Mesendoderm (in vitro differentiated cells): Measurements from ENCODE around the gene TECTB.

Experiments
- DNase-seq: peaks from one replicate; pipeline ENCODE4 v3.0.0; 2013
- H2AK5ac ChIP-seq: 2 replicates; pipeline ENCODE4 v1.6.1; 2013; ENCODE audit warnings: low read length, inconsistent platforms
- H2BK120ac ChIP-seq: 2 replicates; pipeline ENCODE4 v1.6.1; 2013; ENCODE audit warnings: low read depth, mild to moderate bottlenecking, low read length, moderate library complexity, mixed read lengths
- H2BK15ac ChIP-seq: replicated peaks from 2 replicates; pipeline ENCODE4 v1.6.1; 2013; ENCODE audit warnings: low read depth, mild to moderate bottlenecking, moderate library complexity
- H2BK5ac ChIP-seq: 2 replicates; pipeline ENCODE4 v1.6.1; 2013; ENCODE audit warnings: low read length, inconsistent platforms
- H3K18ac ChIP-seq: 2 replicates; pipeline ENCODE4 v1.6.1; 2013; ENCODE audit warnings: mild to moderate bottlenecking, low read length, mixed read lengths
- H3K23ac ChIP-seq: one replicate; pipeline ENCODE4 v1.6.1; 2013; ENCODE audit warnings: low read length
- H3K27ac ChIP-seq: 2 replicates; pipeline ENCODE4 v1.5.1; 2013; ENCODE audit warnings: low read depth, mild to moderate bottlenecking, inconsistent platforms, low read length, moderate library complexity
- H3K27me3 ChIP-seq: 2 replicates; pipeline ENCODE4 v1.6.1; 2013; ENCODE audit warnings: low read length, control low read depth, mild to moderate bottlenecking, inconsistent platforms; ENCODE audit not compliant: insufficient read depth, poor library complexity
- H3K36me3 ChIP-seq: 2 replicates; pipeline ENCODE4 v1.6.1; 2013; ENCODE audit warnings: low read length, inconsistent platforms; ENCODE audit not compliant: control insufficient read depth, insufficient read depth
- H3K4ac ChIP-seq: one replicate; pipeline ENCODE4 v1.6.1; 2013; ENCODE audit warnings: low read depth, mild to moderate bottlenecking, low read length, moderate library complexity
- H3K4me1 ChIP-seq: 2 replicates; pipeline ENCODE4 v1.6.1; 2013; ENCODE audit warnings: low read depth, low read length, inconsistent platforms; ENCODE audit not compliant: control insufficient read depth
- H3K4me2 ChIP-seq: 2 replicates; pipeline ENCODE4 v1.6.1; 2013; ENCODE audit warnings: low read length
- H3K4me3 ChIP-seq: 2 replicates; pipeline ENCODE4 v1.5.1; 2013; ENCODE audit warnings: mild to moderate bottlenecking, low read length
- H3K56ac ChIP-seq: one replicate; pipeline ENCODE4 v1.6.1; 2013; ENCODE audit warnings: low read length
- H3K79me1 ChIP-seq: 2 replicates; pipeline ENCODE4 v1.6.1; 2013; ENCODE audit warnings: low read length, inconsistent platforms
- H3K79me2 ChIP-seq: 2 replicates; pipeline ENCODE4 v1.6.1; 2013; ENCODE audit warnings: mild to moderate bottlenecking, low read length; ENCODE audit not compliant: control insufficient read depth, insufficient read depth
- H3K9ac ChIP-seq: 2 replicates; pipeline ENCODE4 v1.6.1; 2013; ENCODE audit warnings: low read length, inconsistent platforms
- H4K5ac ChIP-seq: one replicate; pipeline ENCODE4 v1.6.1; 2013; ENCODE audit warnings: low read length
- H4K8ac ChIP-seq: one replicate; pipeline ENCODE4 v1.6.1; 2013; ENCODE audit warnings: low read depth, mild to moderate bottlenecking, control low read depth, low read length, moderate library complexity
- WGBS: extraction: QIAGEN DNeasy Blood & Tissue Kit; methylation state at CpG from one replicate; pipeline ENCODE4 v1.1.7; 2013; ENCODE audit warnings: low lambda C conversion rate, missing lambda C conversion rate; ENCODE audit not compliant: insufficient coverage; ENCODE audit errors: extremely low coverage; 5-methylcytosine and 5-hydroxymethylcytosine counted together

The TECTB gene

GRCh38 chr10:112290054-112290373 lies 6.8 kb downstream of the TECTB start:
- Histone ChIP-seq H2BK120ac (no peak overlapping the region), H3K79me1 (no peaks in the 10 kb centered on the region), H2BK5ac (no peak overlapping the region), H3K79me2 (no peaks in the 10 kb centered on the region), H3K4ac (no peak overlapping the region), H2BK15ac (no peak overlapping the region), H3K4me2 (no peak overlapping the region), H3K4me3 (no peak overlapping the region), H3K23ac (no peak overlapping the region), H2AK5ac (no peak overlapping the region), H3K27ac (no peak overlapping the region), H3K9ac (no peak overlapping the region), H3K18ac (no peak overlapping the region), H3K4me1 (no peaks in the 10 kb centered on the region), H3K56ac (no peak overlapping the region), H3K36me3 (no peaks in the 10 kb centered on the region), H3K27me3 (no peaks in the 10 kb centered on the region), H4K5ac (no peak overlapping the region), H4K8ac (no peak overlapping the region)
- WGBS, result no CpG with 5 or more reads among the region's 2 CpGs
- DNase-seq, result no peak

- Histone ChIP-seq H4K5ac (no peak overlapping the region), H3K36me3 (no peaks in the 10 kb centered on the region), H3K79me2 (no peaks in the 10 kb centered on the region), H3K18ac (no peak overlapping the region), H3K27ac (no peak overlapping the region), H3K56ac (no peak overlapping the region), H2BK5ac (no peak overlapping the region), H2AK5ac (no peak overlapping the region), H3K4ac (no peak overlapping the region), H2BK15ac (no peak overlapping the region), H3K9ac (no peak overlapping the region), H2BK120ac (no peak overlapping the region), H3K4me2 (no peak overlapping the region), H3K27me3 (no peaks in the 10 kb centered on the region), H4K8ac (no peak overlapping the region), H3K4me1 (no peaks in the 10 kb centered on the region), H3K23ac (no peak overlapping the region), H3K79me1 (no peaks in the 10 kb centered on the region), H3K4me3 (no peak overlapping the region)
- DNase-seq, result no peak
- no CpG with 5 or more reads among the region's 5 CpGs for whole genome bisulfite sequencing
Measured at GRCh38 chr10:112294169-112294568, 11.0 kb downstream of the TECTB start.

- H3K27ac ChIP-seq, result no peak overlapping the region
- H3K79me1 ChIP-seq, result no peaks in the 10 kb centered on the region
- no peak overlapping the region for H3K56ac ChIP-seq
- no peaks in the 10 kb centered on the region for H3K4me1 ChIP-seq
- no CpG with 5 or more reads among the region's 8 CpGs for WGBS
- no peak overlapping the region for H4K5ac ChIP-seq
- no peak overlapping the region for H3K18ac ChIP-seq
- no peak overlapping the region for H2BK120ac ChIP-seq
- DNase-seq, result no peak
- H3K36me3 ChIP-seq, result no peaks in the 10 kb centered on the region
- H2AK5ac ChIP-seq, result no peak overlapping the region
- no peak overlapping the region for H2BK15ac ChIP-seq
- no peaks in the 10 kb centered on the region for H3K79me2 ChIP-seq
- no peak overlapping the region for H2BK5ac ChIP-seq
- H3K4me2 ChIP-seq, result no peak overlapping the region
- no peak overlapping the region for H3K9ac ChIP-seq
- H3K23ac ChIP-seq, result no peak overlapping the region
- H3K4ac ChIP-seq, result no peak overlapping the region
- no peaks in the 10 kb centered on the region for H3K27me3 ChIP-seq
- no peak overlapping the region for H4K8ac ChIP-seq
- no peak overlapping the region for H3K4me3 ChIP-seq
Measured at GRCh38 chr10:112295853-112296830, 12.9 kb downstream of the TECTB start.

- H2AK5ac ChIP-seq, result no peak overlapping the region
- no peak overlapping the region for H3K4me2 ChIP-seq
- DNase-seq, result no peak
- H3K79me1 ChIP-seq, result no peaks in the 10 kb centered on the region
- no peaks in the 10 kb centered on the region for H3K79me2 ChIP-seq
- no peak overlapping the region for H3K27ac ChIP-seq
- no peak overlapping the region for H4K5ac ChIP-seq
- H4K8ac ChIP-seq, result no peak overlapping the region
- H3K4me1 ChIP-seq, result no peaks in the 10 kb centered on the region
- no peaks in the 10 kb centered on the region for H3K27me3 ChIP-seq
- no peak overlapping the region for H3K4me3 ChIP-seq
- H3K18ac ChIP-seq, result no peak overlapping the region
- no peak overlapping the region for H2BK120ac ChIP-seq
- no CpG with 5 or more reads among the region's 9 CpGs for WGBS
- no peak overlapping the region for H3K23ac ChIP-seq
- H3K9ac ChIP-seq, result no peak overlapping the region
- no peak overlapping the region for H3K56ac ChIP-seq
- H2BK15ac ChIP-seq, result no peak overlapping the region
- H3K4ac ChIP-seq, result no peak overlapping the region
- no peak overlapping the region for H2BK5ac ChIP-seq
- H3K36me3 ChIP-seq, result no peaks in the 10 kb centered on the region
Measured at GRCh38 chr10:112296908-112297331, 13.7 kb downstream of the TECTB start.

GRCh38 chr10:112298581-112298980 lies 15.4 kb downstream of the TECTB start:
- Histone ChIP-seq H3K4ac (no peak overlapping the region), H3K4me3 (no peak overlapping the region), H3K23ac (no peak overlapping the region), H4K8ac (no peak overlapping the region), H3K18ac (no peak overlapping the region), H3K27ac (no peak overlapping the region), H3K27me3 (no peaks in the 10 kb centered on the region), H3K4me1 (no peaks in the 10 kb centered on the region), H3K4me2 (no peak overlapping the region), H3K56ac (no peak overlapping the region), H3K79me1 (no peaks in the 10 kb centered on the region), H3K36me3 (no peaks in the 10 kb centered on the region), H2AK5ac (no peak overlapping the region), H2BK5ac (no peak overlapping the region), H2BK15ac (no peak overlapping the region), H2BK120ac (no peak overlapping the region), H3K79me2 (no peaks in the 10 kb centered on the region), H4K5ac (no peak overlapping the region), H3K9ac (no peak overlapping the region)
- WGBS, result no CpG with 5 or more reads among the region's 6 CpGs
- DNase-seq, result no peak

- Histone ChIP-seq H3K56ac (no peak overlapping the region), H3K4ac (no peak overlapping the region), H2BK15ac (no peak overlapping the region), H3K27ac (no peak overlapping the region), H2AK5ac (no peak overlapping the region), H3K23ac (no peak overlapping the region), H2BK5ac (no peak overlapping the region), H3K9ac (no peak overlapping the region), H3K4me1 (no peaks in the 10 kb centered on the region), H3K79me2 (no peaks in the 10 kb centered on the region), H3K79me1 (no peaks in the 10 kb centered on the region), H3K4me3 (no peak overlapping the region), H3K27me3 (no peaks in the 10 kb centered on the region), H3K4me2 (no peak overlapping the region), H2BK120ac (no peak overlapping the region), H4K8ac (no peak overlapping the region), H3K18ac (no peak overlapping the region), H3K36me3 (no peaks in the 10 kb centered on the region), H4K5ac (no peak overlapping the region)
- no CpG with 5 or more reads among the region's 15 CpGs for WGBS
- DNase-seq, result no peak
Measured at GRCh38 chr10:112299456-112299855, 16.3 kb downstream of the TECTB start.
